Measurements from ENCODE around the gene PPIL6.
A peak's percentile ranks its signal among the peaks of the same experiment; 100 is the strongest.

Gene PPIL6

DNA sequence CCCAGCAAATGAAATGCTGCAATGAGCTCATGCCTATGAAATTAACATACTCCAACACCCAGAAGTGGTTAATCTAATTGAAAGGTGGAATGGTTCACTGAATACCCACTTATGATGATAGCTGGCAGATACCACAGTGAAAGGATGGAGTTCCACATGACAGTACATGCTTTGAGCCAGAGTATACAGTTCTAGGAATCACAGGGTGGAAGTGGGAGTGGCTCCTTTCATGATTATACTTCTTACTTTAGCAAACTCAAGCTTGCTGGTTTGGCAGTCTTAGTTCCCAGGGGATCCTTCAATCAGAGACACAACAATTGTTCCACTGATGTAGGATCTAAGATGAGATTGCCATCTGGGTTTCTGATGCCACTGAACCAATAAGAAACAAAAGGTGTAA lies 79.6 kb downstream of the PPIL6 start:
- no peak for DNase-seq

DNA sequence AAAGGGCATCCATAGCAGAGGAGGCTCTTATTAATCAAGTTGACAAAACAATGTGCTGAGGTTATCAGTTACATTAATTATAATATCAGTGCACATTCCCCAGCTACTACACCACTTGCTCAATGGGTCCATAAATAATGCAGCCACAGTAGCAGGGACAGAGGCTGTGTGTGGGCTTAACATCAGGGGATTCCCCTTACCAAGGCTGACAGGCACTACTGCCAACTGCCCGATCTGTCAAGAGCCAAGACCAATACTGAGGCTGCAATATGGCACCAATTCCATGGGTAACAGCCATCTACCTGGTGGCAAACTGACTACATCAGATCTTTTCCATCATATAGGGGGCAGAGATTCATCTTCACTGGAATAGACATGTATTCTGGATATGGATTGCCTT lies 80.1 kb downstream of the PPIL6 start:
- DNase-seq, result no peak

- no peak for DNase-seq
Measured at GRCh38 chr6:109359248-109359647, 81.2 kb downstream of the PPIL6 start.

DNA sequence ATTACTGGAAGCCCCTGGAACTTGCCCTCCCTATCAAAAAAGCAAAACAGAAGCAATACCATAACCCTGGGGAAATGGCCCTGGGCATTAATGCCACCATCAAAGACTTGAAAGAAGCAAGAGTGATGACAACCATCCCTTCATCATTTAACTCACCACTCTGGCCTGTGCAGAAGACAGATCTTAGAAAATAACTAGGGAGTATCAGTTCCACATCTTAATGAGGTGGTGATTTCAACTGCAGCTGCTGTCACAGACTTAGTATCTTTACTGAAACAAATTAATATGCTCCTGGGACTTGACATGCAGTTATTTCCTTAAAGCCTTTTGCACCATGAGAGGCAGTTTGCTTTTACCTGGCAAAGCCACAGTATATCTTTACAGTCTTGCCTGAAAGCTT lies 82.2 kb downstream of the PPIL6 start:
- DNase-seq, result no peak

DNA sequence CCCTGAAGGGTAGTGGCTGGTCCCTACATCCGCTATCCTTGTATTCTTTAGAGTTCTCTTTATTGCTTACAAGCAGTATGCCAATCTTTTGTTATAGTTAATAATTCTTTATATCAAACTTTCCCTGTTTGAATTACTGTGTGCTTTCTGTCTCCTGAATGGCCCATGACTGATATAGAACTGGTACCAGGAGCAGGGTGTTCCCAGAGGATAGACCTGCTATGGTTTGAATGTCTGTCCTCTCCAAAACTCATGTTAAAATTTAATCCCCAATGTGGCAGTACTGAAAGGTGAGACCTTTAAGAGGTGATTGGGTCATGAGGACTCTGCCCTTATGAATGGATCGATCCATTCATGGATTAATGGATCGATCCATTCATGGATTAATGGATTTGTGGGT lies 84.2 kb downstream of the PPIL6 start:
- DNase-seq, result no peak

- DNase-seq, result peak; percentile 1
Measured at GRCh38 chr6:109351231-109352130, 88.9 kb downstream of the PPIL6 start.

DNA sequence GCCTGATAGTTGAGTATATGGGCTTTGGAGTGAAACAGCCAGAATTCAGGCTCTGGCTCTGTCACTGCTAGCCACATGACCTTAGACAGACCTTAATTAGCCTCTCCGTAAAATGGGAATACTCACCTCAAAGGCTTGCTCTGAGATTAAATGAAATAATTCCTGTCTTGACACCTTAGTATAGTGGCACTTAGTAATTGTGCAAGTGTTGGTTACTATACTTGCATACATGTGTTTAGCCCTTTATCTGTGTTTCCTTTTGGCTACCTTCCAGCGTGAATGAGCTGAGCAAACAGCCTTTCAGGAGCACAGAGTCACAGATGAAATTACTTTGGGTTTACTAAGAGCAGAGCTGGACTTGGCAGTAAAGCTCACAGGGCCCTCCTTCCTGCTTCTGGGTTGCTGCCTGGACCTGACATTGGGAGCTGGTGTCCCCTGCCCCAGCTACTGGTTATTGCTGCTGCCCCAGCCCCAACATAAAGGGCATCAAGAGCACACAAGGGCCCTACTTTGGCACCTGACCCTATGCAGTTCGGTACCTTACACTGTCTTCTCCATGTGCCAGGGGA lies 90.9 kb downstream of the PPIL6 start:
- peak; percentile 57 for DNase-seq

DNA sequence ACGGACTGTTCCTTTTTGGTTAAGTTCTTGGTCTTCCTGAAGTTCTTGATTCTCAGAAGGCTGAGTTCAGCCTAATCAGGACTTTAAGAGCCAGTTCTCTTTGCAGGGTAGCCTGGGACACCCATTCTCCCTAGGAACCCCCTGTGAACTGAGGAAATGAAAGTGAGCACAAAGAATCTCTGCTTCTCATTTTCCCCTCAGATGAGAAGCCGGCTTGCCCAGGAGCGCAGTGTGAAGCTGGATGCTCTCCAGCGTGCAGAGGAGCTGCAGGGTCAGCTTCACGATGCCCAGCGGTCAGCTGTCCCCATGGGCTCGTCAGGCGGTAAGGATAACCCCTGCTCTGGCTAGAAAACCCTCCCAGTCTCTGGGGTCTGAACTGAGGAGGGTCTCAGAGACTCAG lies 92.2 kb downstream of the PPIL6 start:
- no peak for DNase-seq

DNA sequence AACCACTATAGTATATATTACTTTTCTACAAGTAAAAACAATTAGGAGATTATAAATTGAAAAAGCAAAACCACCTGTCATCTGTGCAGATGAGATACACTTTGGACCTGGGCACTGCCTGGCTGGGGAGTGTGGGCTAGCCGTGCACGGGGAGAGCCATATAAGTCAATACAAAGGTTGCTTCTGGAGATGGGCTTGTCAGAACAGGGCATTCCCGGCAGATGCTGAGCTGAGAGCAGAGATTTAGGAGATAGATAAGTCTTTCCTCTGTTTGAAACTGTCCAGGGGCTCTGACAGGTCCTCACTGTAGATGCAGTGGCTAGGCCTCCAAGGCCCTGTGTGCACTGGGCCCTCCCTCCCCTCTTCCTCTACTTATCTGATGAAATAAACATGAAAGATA lies 92.6 kb downstream of the PPIL6 start:
- no peak for DNase-seq

GRCh38 chr6:109345986-109346385 lies 94.4 kb downstream of the PPIL6 start:
- no peak for DNase-seq

- DNase-seq, result no peak
Measured at GRCh38 chr6:109344226-109344625, 96.2 kb downstream of the PPIL6 start.

- no peak for DNase-seq
Measured at GRCh38 chr6:109343518-109343917, 96.9 kb downstream of the PPIL6 start.

- DNase-seq, result no peak
Measured at GRCh38 chr6:109342911-109343310, 97.5 kb downstream of the PPIL6 start.

DNA sequence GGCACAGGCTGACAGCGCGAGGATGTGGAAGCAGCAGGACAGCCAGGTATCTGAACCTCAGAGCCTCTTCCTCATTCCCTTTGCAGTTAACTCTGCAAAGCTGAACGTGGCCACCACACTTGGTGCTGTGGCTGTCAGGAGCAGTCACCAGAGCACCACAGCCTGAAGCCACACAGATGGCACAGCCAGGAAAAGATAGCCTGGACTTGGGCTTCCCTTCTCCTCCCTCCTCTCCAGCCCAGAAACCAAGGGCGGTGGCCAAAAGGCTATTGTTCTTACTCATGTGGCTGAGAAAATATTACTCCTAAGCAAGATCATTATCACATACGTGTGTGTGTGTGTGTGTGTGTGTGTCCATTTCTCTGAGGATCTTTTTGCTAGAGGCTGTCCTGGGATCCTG lies 97.9 kb downstream of the PPIL6 start:
- no peak for DNase-seq

DNA sequence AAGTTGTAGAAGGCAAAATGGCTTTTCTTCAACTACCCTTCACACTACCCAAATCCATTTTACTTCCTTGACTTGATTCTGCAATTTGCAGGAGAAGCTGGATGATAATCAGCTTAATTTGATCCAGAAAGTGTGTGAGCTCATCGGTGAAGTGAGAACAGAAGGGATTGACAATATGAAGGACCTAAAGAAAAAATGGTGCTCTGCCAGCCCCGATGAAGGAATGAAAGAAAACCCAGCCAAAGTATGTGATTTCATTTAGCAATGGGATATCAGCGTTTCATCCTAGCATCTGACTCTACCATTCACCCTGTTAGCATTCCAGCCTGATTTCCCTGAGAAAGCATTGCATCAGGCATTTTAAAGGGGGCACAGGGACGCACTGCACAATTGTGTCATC lies 99.6 kb downstream of the PPIL6 start:
- no peak for DNase-seq

All from HCEC 1CT (cell line).